Parathyroid adenoma (tissue), 2 donors: ENCODE measurements around the gene DMD.

ENCODE experiments used
- H2AFZ ChIP-seq: fragments of 300-600 bp; sonication (generic); one replicate; pipeline ENCODE4 v1.7.0; 2017; ENCODE audit warnings: antibody characterized with exemption, mild to moderate bottlenecking
- H3K27ac ChIP-seq: fragments of 300-600 bp; sonication (generic); one replicate; pipeline ENCODE4 v1.7.0; 2017
- H3K27me3 ChIP-seq: fragments of 300-600 bp; sonication (generic); one replicate; pipeline ENCODE4 v1.7.0; 2017; ENCODE audit warnings: low read length; ENCODE audit not compliant: control insufficient read depth, insufficient read depth
- H3K36me3 ChIP-seq: fragments of 300-600 bp; sonication (generic); one replicate; pipeline ENCODE4 v1.7.0; 2017; ENCODE audit warnings: low read length; ENCODE audit not compliant: control insufficient read depth, insufficient read depth
- H3K4me1 ChIP-seq: fragments of 300-600 bp; sonication (generic); one replicate; pipeline ENCODE4 v1.7.0; 2017; ENCODE audit warnings: control low read depth
- H3K4me2 ChIP-seq: fragments of 300-600 bp; sonication (generic); one replicate; pipeline ENCODE4 v1.7.0; 2017; ENCODE audit warnings: low read length
- H3K4me3 ChIP-seq: fragments of 300-600 bp; sonication (generic); one replicate; pipeline ENCODE4 v1.7.0; 2017; ENCODE audit warnings: low read depth, low read length
- H3K79me2 ChIP-seq: fragments of 300-600 bp; sonication (generic); one replicate; pipeline ENCODE4 v1.7.0; 2017; ENCODE audit warnings: control low read depth
- H3K9ac ChIP-seq: fragments of 300-600 bp; sonication (generic); one replicate; pipeline ENCODE4 v1.7.0; 2017; ENCODE audit warnings: mild to moderate bottlenecking
- H3K9me3 ChIP-seq: fragments of 300-600 bp; sonication (generic); one replicate; pipeline ENCODE4 v1.7.0; 2017; ENCODE audit warnings: low read length; ENCODE audit not compliant: control insufficient read depth
- CTCF ChIP-seq: fragments of 300-600 bp; sonication (generic); IDR thresholded peaks from one replicate; pipeline ENCODE4 v1.7.0; 2017; ENCODE audit warnings: antibody characterized with exemption, mild to moderate bottlenecking
- donor health status: primary hyperparathyroidism.

The DMD gene

GRCh38 chrX:31092970-31093638, 2118.2 kb downstream of the DMD start:
- Histone ChIP-seq H3K4me2 (no peak overlapping the region), H3K79me2 (no peaks in the 10 kb centered on the region), H3K27ac (no peak overlapping the region), H3K9ac (no peak overlapping the region), H2AFZ (no peak overlapping the region), H3K4me3 (no peak overlapping the region), H3K9me3 (no peaks in the 10 kb centered on the region), H3K27me3 (no peaks in the 10 kb centered on the region), H3K4me1 (no peaks in the 10 kb centered on the region), H3K36me3 (no peaks in the 10 kb centered on the region)
- TF ChIP-seq CTCF: no peak

- H3K4me1 ChIP-seq: no peaks in the 10 kb centered on the region
- no peak for TF ChIP-seq CTCF
- H3K36me3 ChIP-seq: no peaks in the 10 kb centered on the region
- no peak overlapping the region for H3K4me2 ChIP-seq
- H3K4me3 ChIP-seq: no peak overlapping the region
- no peaks in the 10 kb centered on the region for H3K79me2 ChIP-seq
- no peaks in the 10 kb centered on the region for H3K27me3 ChIP-seq
- H3K9me3 ChIP-seq: no peaks in the 10 kb centered on the region
- H2AFZ ChIP-seq: no peak overlapping the region
- no peak overlapping the region for H3K9ac ChIP-seq
- H3K27ac ChIP-seq: no peak overlapping the region
Measured at GRCh38 chrX:31092476-31092875, 2118.9 kb downstream of the DMD start.

GRCh38 chrX:31091819-31092218, 2119.5 kb downstream of the DMD start:
- Histone ChIP-seq H3K4me1 (no peaks in the 10 kb centered on the region), H3K79me2 (no peaks in the 10 kb centered on the region), H3K9ac (no peak overlapping the region), H3K27me3 (no peaks in the 10 kb centered on the region), H3K36me3 (no peaks in the 10 kb centered on the region), H3K4me2 (no peak overlapping the region), H3K27ac (no peak overlapping the region), H2AFZ (no peak overlapping the region), H3K9me3 (no peaks in the 10 kb centered on the region), H3K4me3 (no peak overlapping the region)
- no peak for TF ChIP-seq CTCF

GRCh38 chrX:31074522-31074921, 2136.8 kb downstream of the DMD start:
- H3K4me2 ChIP-seq: no peak overlapping the region
- H3K9ac ChIP-seq: no peak overlapping the region
- no peaks in the 10 kb centered on the region for H3K9me3 ChIP-seq
- H3K4me1 ChIP-seq: no peaks in the 10 kb centered on the region
- no peaks in the 10 kb centered on the region for H3K27me3 ChIP-seq
- H3K79me2 ChIP-seq: no peaks in the 10 kb centered on the region
- TF ChIP-seq CTCF: no peak
- H2AFZ ChIP-seq: no peak overlapping the region
- no peak overlapping the region for H3K4me3 ChIP-seq
- H3K27ac ChIP-seq: no peak overlapping the region
- H3K36me3 ChIP-seq: no peaks in the 10 kb centered on the region

GRCh38 chrX:31071725-31072124, 2139.6 kb downstream of the DMD start, which contains the start of gene FTHL17:
Gene FTHL17 (minus strand): TSS chrX:31072041. CDS start chrX:31071953, 88 bp downstream.
- H3K9ac ChIP-seq: no peak within 1 kb of the TSS
- TF ChIP-seq CTCF: no peak
- no peaks in the 10 kb centered on the region for H3K27me3 ChIP-seq
- no peak within 1 kb of the TSS for H3K4me2 ChIP-seq
- no peaks in the 10 kb centered on the region for H3K79me2 ChIP-seq
- no peak within 1 kb of the TSS for H2AFZ ChIP-seq
- H3K9me3 ChIP-seq: no peaks in the 10 kb centered on the region
- no peaks in the 10 kb centered on the region for H3K4me1 ChIP-seq
- H3K27ac ChIP-seq: no peak within 1 kb of the TSS
- H3K4me3 ChIP-seq: no peak within 1 kb of the TSS
- no peaks in the 10 kb centered on the region for H3K36me3 ChIP-seq
